Thymus (tissue), 11 donors: ENCODE measurements around the gene RPL10. TPM values are rescaled to one million over a fixed set of nuclear protein-coding genes. Genes with fewer than 3 reads are reported as not detected.

Experiments used
- DNase-seq, 9 donors: peaks; one replicate each; pipeline ENCODE4 v3.0.0-alpha.2; 2013; ENCODE audit warnings: low spot score in 9 of 9, low read depth in 6 of 9, missing footprints in 1 of 9
- H3K27ac ChIP-seq, 2 donors: one replicate each; pipeline ENCODE4 v1.5.1; 2013; ENCODE audit warnings: control low read depth in 1 of 2, low read depth in 1 of 2, low read length in 1 of 2, mild to moderate bottlenecking in 1 of 2, moderate library complexity in 1 of 2
- H3K27me3 ChIP-seq, 2 donors: one replicate each; pipeline ENCODE4 v1.5.1; 2013; ENCODE audit warnings: low read length in 1 of 2; ENCODE audit not compliant: control insufficient read depth in 2 of 2, insufficient read depth in 1 of 2
- H3K36me3 ChIP-seq, 2 donors: one replicate each; pipeline ENCODE4 v1.5.1; 2013; ENCODE audit warnings: low read length in 1 of 2, mild to moderate bottlenecking in 1 of 2, moderate library complexity in 1 of 2; ENCODE audit not compliant: control insufficient read depth in 2 of 2, insufficient read depth in 2 of 2
- H3K4me1 ChIP-seq, 2 donors: one replicate each; pipeline ENCODE4 v1.5.1; 2013; ENCODE audit warnings: low read length in 2 of 2; ENCODE audit not compliant: control insufficient read depth in 2 of 2, insufficient read depth in 2 of 2
- H3K4me3 ChIP-seq, 2 donors: one replicate each; pipeline ENCODE4 v1.5.1; 2013; ENCODE audit warnings: low read length in 2 of 2, control low read depth in 1 of 2, mild to moderate bottlenecking in 1 of 2
- H3K9me3 ChIP-seq, 2 donors: one replicate each; pipeline ENCODE4 v1.5.1; 2013; ENCODE audit warnings: low read length in 1 of 2, mild to moderate bottlenecking in 1 of 2; ENCODE audit not compliant: control insufficient read depth in 2 of 2, insufficient read depth in 1 of 2
- WGBS: extraction: QIAGEN DNeasy Blood & Tissue Kit; methylation state at CpG from one replicate; pipeline ENCODE4 v1.1.7; 2013; 5-methylcytosine and 5-hydroxymethylcytosine counted together
- polyA plus RNA-seq: library from polyadenylated mRNA; stranded (reverse); fragments of 200-250 nt; gene quantifications from one replicate; pipeline ENCODE4 v1.2.3, GENCODE V29; 2013
- total RNA-seq: library from RNA; stranded (reverse); fragments of 120-200 nt; gene quantifications from one replicate; pipeline ENCODE4 v1.2.4, GENCODE V29; 2013
- donor health status: healthy.

Gene RPL10
- total and polyA plus RNA-seq, 2 donors, result 5,085 to 5,714 TPM

DNA sequence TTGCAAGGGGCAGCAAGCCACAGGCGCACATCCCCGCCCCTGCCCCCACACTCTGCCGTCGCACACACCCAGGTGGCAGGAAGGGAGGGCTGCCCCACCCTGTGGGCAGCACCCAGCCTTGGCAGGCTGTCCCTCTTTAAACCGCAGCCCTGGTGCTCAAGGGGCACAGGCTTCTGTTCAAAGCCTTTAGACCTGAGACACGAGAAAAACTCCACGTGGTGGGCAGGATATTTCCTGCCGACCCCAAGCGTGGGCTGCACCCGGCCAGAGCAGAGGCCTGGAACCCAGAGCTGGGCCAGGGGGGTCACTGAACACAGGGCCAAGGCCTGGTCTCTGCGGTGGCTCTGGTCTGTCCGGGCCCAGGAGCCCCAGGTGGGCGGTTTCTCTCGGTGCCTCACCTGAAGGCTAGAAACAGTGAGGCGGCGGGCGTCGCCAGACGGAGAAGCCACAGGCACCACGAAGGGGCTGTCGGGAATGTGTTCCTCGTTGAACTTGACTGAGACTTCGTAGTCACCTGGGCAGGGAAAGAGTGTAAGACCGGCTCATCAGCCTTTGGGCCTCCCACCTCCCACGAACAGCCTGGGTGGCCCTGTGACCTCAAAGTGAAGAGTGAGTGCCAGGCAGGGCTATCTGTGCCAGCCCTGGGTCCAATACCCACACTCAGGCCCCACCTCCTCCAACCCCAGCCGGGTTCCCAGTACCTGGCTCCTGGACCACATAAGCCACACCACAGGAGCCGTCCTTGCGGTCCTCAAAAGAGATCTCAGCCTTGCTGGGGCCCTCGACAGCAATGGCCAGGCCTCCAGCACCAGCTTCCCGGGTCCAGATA is 46.8 kb upstream of the RPL10 start:
- H3K27ac ChIP-seq, result peak overlapping the region in 1 of 2 donors; percentile 5
- H3K4me1 ChIP-seq, result peaks cover 0 to 6% of the 10 kb centered on the region in 2 donors
- no peak overlapping the region for H3K4me3 ChIP-seq
- no peak for DNase-seq
- no peaks in the 10 kb centered on the region for H3K27me3 ChIP-seq
- WGBS, result 56% methylated on average over 30 of the region's 30 CpGs
- peaks cover 65 to 80% of the 10 kb centered on the region in 2 donors for H3K36me3 ChIP-seq
- no peaks in the 10 kb centered on the region for H3K9me3 ChIP-seq

DNA sequence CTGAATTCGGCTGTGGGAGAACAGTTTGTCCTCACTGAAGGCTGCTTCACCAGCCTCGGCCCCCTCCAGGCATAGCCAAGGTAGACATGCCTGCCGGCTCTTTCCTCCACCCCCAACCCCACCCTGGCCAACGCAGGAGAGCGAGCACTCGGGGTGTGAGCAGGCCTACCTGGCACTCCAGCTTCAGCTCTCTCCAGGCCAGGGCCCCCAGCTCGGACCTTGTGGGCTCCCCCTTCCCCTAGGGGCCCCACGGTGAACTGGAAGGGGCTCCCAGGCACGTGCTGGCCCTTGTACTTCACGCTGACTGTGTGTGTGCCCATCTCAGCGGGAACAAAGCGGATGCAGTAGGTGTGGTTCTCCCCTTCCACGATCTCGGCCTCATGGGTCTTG is 46.2 kb upstream of the RPL10 start:
- Histone ChIP-seq H3K27me3 (no peaks in the 10 kb centered on the region), H3K4me1 (peaks cover 0 to 6% of the 10 kb centered on the region in 2 donors), H3K9me3 (no peaks in the 10 kb centered on the region), H3K36me3 (peaks cover 70 to 84% of the 10 kb centered on the region in 2 donors), H3K4me3 (no peak overlapping the region), H3K27ac (no peak overlapping the region)
- WGBS, result 95% methylated on average over 14 of the region's 14 CpGs
- DNase-seq, result no peak

- H3K4me3 ChIP-seq, result no peak overlapping the region
- no peak for DNase-seq
- H3K4me1 ChIP-seq, result peaks cover 0 to 2% of the 10 kb centered on the region in 2 donors
- H3K36me3 ChIP-seq, result peaks cover 74 to 89% of the 10 kb centered on the region in 2 donors
- no peaks in the 10 kb centered on the region for H3K9me3 ChIP-seq
- H3K27me3 ChIP-seq, result no peaks in the 10 kb centered on the region
- WGBS, result 94% methylated on average over 13 of the region's 13 CpGs
- no peak overlapping the region for H3K27ac ChIP-seq
Observed at GRCh38 chrX:154352466-154352865, 45.7 kb upstream of the RPL10 start.

DNA sequence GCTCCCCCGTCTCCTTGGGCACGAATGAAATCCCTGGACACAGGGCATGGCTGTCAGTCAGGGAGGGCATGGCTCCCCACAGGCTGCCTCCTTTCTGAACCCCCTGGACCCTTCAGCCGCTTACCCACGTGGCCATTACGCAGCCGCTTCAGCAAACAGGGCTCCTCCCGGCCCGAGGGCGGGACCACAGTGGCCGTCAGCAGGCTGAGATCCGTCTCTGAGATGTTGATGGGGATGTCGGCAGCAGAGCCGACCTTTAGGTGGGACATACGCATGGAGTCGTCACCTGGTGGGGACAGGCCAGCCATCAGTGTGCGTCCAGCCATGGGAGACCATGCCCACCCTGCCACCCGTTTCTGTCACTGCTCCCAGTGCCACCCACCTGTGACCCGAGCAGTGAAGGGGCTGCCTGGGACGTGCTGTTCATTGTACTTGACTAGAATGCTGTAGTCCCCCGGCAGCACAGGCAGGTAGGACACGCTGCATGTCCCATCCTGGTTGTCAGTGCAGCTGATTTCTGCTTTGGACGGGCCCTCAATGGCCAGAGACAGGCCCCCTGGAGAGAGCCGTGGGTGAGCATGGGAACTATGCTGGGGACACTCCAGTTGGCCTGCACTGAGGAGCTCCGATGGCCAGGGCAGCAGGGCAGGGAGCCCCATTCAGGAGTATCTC is 44.9 kb upstream of the RPL10 start:
- Histone ChIP-seq H3K4me1 (no peaks in the 10 kb centered on the region), H3K4me3 (no peak overlapping the region), H3K27me3 (no peaks in the 10 kb centered on the region), H3K9me3 (no peaks in the 10 kb centered on the region), H3K27ac (no peak overlapping the region), H3K36me3 (peaks cover 79 to 95% of the 10 kb centered on the region in 2 donors)
- DNase-seq, result no peak
- 98% methylated on average over 24 of the region's 24 CpGs for WGBS

DNA sequence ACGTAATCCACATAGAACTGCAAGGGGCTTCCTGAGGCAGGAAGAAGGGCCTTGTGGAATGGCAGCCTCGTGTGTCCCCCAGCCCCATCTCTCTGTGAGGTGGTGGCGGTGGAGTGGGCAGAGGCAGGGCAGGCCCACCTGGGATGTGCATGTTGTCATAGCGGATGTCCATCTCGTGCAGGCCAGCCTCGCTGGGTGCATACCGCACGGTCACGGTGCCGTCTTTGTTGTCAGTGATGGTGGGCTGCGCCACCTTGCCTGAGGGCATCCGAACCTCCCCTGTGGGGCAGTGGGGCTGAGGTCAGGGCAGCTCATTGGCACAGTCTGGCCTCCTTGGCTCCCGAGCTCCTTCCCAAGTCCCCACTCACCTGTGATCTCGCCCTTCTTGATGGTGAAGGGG is 44.2 kb upstream of the RPL10 start:
- 98% methylated on average over 14 of the region's 14 CpGs for WGBS
- Histone ChIP-seq H3K4me1 (no peaks in the 10 kb centered on the region), H3K27ac (no peak overlapping the region)

GRCh38 chrX:154354516-154354915 is 43.7 kb upstream of the RPL10 start:
- 95% methylated on average over 13 of the region's 13 CpGs for WGBS
- Histone ChIP-seq H3K9me3 (no peaks in the 10 kb centered on the region), H3K36me3 (peaks cover 83 to 95% of the 10 kb centered on the region in 2 donors), H3K27me3 (no peaks in the 10 kb centered on the region), H3K4me3 (no peak overlapping the region), H3K27ac (no peak overlapping the region), H3K4me1 (no peaks in the 10 kb centered on the region)
- no peak for DNase-seq

More for the DNA sequence above, 44.2 kb upstream of the RPL10 start:
- Histone ChIP-seq H3K36me3 (peaks cover 83 to 95% of the 10 kb centered on the region in 2 donors), H3K4me3 (no peak overlapping the region), H3K9me3 (no peaks in the 10 kb centered on the region), H3K27me3 (no peaks in the 10 kb centered on the region)
- DNase-seq, result no peak

DNA sequence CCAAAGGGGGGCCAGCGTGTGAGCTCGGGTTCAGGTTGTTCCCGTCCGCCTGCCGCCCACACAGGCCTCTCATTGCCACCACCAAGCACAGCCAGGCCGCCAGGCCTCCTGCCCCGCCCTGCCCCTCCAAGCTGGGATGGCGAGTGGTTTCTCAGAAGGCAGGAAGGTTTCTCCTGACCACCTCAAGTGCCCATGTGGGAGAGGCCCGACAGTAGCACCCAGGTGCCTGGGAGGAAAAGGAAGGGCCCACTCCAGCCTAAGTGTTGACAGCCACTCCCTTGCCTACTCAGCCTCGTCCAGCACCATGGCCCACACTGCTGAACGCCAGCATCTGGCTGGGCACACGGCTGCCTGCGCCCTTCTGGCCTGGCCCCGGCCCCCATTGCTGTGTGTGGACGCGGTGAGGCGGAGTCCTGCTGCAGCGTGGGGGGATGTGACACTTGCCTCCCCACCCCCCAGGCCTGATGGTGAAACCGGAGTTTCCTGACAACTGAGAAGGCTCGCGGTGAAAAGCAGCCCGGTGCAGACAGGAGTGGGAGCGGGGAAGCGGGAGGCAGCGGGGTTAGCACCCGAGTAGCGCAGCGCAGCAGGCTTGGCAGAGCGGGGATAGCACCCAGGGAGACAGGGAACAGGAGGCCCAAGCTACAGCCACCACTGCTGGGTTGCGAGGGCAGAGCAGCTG is 42.9 kb upstream of the RPL10 start:
- H3K4me1 ChIP-seq, result no peaks in the 10 kb centered on the region
- 93% methylated on average over 30 of the region's 30 CpGs for WGBS

DNA sequence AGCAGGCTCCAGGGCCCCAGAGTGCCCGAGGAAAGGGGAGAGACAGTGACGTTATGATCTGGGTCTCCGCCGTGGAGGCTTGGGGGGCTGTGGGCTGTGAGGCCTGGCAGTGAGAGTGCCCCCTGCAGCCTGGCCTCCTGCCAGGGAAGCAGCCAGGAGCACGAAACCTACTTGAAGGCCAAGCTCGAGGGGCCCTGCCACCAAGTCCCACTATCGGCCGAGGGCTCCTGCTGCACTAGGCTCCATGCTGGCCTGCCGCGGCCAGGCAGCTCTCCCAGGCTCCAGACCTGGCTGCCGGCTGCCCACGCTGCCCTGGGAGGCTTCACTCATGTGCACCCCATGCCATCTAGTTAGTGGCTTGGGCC is 42.4 kb upstream of the RPL10 start:
- Histone ChIP-seq H3K4me3 (no peak overlapping the region), H3K4me1 (no peaks in the 10 kb centered on the region), H3K27ac (no peak overlapping the region), H3K27me3 (no peaks in the 10 kb centered on the region), H3K9me3 (no peaks in the 10 kb centered on the region), H3K36me3 (peaks cover 81 to 95% of the 10 kb centered on the region in 2 donors)
- DNase-seq, result no peak
- 95% methylated on average over 12 of the region's 12 CpGs for WGBS

More for the DNA sequence above, 42.9 kb upstream of the RPL10 start:
- no peak for DNase-seq
- Histone ChIP-seq H3K9me3 (no peaks in the 10 kb centered on the region), H3K4me3 (no peak overlapping the region), H3K36me3 (peaks cover 83 to 95% of the 10 kb centered on the region in 2 donors), H3K27me3 (no peaks in the 10 kb centered on the region), H3K27ac (no peak overlapping the region)

DNA sequence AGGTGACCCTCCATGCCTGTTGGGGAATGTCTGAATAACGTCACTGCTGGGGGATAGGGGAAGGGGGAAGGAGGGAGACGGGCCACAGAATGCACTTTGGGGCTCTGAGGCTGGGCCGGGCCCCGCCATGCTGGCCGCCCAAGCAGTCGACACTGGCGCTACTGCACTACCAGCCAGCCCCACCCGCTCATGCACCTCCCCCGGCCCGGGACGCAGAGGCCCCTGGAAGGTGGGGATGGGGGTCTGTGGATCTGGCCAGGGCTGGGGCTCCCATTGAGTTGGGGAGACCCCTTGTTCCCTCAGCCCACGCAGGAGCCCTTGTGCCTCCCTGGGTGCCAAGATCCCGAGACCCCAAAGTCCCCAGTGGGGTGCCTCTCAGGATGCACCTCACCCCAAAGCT is 41.6 kb upstream of the RPL10 start:
- Histone ChIP-seq H3K27ac (no peak overlapping the region), H3K36me3 (peaks cover 78 to 91% of the 10 kb centered on the region in 2 donors), H3K9me3 (peaks cover 0 to under 1% of the 10 kb centered on the region in 2 donors), H3K4me1 (no peaks in the 10 kb centered on the region), H3K27me3 (no peaks in the 10 kb centered on the region), H3K4me3 (no peak overlapping the region)
- DNase-seq, result no peak
- 96% methylated on average over 13 of the region's 13 CpGs for WGBS
